Epidermal melanocyte (primary cell): ENCODE results near the gene ACADVL.
"Not testable (repeated sequence)": the region's sequence is repeated elsewhere in the genome, so short reads cannot be mapped to it uniquely, and the experiment has no call there.

Source experiments
- DNase-seq: peaks from one replicate; pipeline ENCODE4 v3.0.0; 2011; ENCODE audit warnings: low spot score; ENCODE audit not compliant: insufficient read length

Gene ACADVL

GRCh38 chr17:7219812-7220592 lies at the start of gene ACADVL, which contains the start of gene DLG4:
ACADVL (plus strand) TSS chr17:7219938; CDS start chr17:7219985, 47 bp downstream.
DLG4 (minus strand) TSS chr17:7219836.
- DNase-seq: peak; percentile 94

DNA sequence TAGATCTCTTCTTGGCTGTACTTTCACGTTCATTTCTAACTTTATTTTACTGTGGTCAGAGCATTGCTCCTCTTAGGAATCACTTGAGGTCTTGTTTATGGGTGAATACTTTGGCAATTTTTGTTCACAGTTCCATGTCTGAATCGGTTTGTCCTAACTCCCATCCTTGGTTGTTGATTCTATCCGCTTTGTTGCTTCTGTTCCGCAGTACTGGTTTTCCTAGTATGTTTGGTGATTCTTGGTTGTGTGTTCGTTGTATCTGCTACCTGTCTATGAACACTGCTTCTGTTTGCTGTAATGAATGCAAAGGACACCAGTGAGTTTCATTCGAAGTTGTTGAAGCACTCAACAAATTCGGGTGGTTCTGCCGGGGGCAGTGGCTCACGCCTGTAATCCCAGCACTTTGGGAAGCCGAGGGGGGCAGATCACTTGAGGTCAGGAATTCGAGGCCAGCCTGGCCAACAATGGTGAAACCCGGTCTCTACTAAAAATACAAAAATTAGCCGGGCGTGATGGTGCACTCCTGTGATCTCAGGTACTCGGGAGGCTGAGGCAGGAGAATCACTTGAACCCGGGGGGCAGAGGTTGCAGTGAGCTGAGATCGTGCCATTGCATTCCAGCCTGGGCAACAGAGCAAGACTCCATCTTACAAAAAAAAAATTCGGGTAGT lies 47.1 kb upstream of the ACADVL start:
- DNase-seq: not testable (repeated sequence)

DNA sequence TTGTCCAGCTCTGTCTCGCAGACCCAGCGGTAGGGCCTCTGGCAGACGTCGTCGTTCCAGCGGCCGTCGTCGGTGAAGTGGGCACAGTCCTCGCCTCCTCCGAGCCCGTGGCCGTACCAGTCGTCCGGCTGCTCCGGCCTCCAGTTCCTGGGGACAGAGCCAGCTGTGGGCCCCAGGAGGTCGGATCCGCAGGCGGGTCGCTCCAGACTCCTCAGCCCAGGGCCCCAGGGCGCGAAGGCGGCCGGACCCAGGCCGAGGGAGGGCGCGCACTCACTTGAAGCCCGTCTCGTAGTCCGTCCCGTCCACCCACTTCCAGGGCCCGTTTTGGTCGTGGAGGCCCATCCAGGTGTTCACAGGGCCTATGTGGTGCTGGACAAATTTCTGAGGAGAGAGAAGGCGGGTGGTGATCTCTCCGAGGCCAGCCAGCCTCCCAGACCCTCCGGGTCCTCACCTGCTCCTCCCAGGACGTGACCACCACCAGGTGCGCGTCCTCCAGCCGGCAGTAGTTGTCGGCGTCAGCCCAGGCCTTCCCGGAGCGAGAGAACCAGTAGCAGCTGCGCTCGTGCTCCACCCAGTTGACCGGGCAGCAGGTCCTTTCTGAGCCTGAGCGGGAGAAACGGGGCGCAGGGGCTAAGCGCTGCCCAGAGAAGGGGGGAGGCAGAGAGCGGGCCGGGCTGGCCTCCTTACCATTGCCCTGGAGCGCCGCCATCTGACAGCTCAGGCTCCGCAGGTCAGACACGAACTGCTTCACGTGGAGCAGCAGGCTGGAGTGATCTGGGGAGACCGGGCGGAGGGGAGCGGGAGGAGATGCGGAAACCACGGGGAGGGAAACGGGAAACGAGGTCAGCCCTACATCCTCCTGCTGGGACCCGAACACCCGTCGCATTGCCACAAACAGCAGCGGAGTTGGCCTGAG lies 45.8 kb upstream of the ACADVL start:
- peak; percentile 16 for DNase-seq

DNA sequence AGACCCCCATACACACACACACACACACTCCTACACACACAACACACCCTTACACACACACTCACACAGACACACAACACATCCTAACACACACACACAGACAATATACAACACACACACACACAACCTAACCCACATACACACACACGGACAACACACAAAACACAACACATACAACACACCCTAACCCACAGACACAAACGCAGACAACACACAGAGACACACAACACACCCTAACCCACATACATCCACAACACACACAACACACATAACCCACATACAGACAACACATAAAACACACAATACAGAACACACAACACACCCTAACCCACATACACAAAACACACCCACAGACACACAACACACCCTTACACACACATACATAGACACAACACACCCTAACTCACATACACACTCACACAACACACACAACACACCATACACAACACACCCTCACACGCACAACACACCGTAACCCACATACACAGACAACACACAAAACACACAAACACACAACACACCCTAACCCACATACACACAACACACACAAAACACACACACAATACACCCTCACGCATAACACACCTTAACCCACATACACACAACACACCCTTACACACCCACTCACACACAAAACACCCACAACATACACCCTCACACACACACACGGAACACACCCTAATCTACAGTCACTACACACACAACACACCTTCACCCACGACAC lies 45.0 kb upstream of the ACADVL start:
- DNase-seq: peak; percentile 14

- DNase-seq: peak; percentile 1
Measured at GRCh38 chr17:7175330-7175733, 44.4 kb upstream of the ACADVL start.

DNA sequence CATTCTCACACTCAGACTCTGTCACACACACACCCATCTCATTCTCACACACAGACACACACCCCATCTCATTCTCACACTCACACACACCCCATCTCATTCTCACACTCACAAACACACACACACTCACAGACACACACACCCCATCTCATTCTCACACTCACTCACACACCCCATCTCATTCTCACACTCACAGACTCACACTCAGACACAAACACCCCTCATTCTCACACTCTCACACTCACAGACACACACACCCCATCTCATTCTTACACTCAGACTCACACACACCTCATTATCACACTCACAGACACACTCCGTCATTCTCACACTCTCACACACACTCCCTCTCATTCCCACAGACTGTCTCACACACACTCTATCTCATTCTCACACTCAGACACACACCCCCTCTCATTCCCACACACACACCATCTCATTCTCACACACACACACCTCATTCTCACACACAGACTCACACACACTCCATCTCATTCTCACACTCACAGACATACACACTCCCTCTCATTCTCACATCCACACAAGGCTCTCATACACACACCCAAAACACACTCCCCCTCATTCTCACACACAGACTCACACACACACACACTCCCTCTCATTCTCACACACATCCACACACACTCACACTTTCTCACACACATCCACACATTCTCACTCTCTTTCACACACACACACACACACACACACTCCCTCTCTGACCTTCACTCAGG lies 43.5 kb upstream of the ACADVL start:
- no peak for DNase-seq

GRCh38 chr17:7176841-7177190 lies 42.9 kb upstream of the ACADVL start:
- DNase-seq: peak; percentile 15

DNA sequence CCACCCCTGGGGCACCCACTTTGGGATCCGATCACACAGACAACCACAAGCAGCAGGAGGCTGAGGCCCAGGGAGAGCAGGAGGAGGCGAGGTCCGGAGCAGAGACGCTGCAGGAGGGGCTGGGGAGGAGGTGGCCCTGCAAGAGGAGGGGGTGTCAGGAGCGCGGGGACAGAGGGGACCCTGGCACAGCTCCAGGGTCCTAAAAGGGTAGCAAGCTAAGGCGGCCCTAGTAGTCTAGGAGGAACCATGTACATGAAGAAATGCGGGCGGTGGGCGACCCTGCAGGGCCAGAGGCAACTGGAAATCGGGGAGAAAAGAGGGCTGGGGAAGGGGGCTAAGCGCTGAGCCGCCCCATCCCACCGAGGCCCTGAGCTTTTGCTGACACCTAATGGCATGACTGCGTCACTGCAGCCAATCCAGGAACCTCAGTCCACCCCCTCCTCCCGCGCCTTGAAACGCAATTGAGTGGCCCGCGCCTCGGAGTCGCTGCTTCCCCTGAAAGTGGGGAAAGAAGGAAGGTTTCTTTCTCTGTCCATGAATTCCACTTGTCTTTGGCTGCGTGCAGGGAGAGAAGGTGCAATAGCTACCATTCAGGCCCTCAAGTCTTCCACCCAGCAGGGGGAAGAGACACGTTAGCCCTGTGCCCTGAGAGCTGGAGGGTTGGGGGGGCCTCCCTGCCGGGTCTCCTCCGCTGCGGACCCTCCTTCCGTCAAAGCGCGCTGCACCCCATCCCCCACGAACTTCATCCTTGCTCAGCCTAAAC lies 42.4 kb upstream of the ACADVL start:
- DNase-seq: peak; percentile 86

- peak; percentile 6 for DNase-seq
Measured at GRCh38 chr17:7177954-7178477, 41.7 kb upstream of the ACADVL start.

GRCh38 chr17:7178973-7179316 lies 40.8 kb upstream of the ACADVL start:
- no peak for DNase-seq

DNA sequence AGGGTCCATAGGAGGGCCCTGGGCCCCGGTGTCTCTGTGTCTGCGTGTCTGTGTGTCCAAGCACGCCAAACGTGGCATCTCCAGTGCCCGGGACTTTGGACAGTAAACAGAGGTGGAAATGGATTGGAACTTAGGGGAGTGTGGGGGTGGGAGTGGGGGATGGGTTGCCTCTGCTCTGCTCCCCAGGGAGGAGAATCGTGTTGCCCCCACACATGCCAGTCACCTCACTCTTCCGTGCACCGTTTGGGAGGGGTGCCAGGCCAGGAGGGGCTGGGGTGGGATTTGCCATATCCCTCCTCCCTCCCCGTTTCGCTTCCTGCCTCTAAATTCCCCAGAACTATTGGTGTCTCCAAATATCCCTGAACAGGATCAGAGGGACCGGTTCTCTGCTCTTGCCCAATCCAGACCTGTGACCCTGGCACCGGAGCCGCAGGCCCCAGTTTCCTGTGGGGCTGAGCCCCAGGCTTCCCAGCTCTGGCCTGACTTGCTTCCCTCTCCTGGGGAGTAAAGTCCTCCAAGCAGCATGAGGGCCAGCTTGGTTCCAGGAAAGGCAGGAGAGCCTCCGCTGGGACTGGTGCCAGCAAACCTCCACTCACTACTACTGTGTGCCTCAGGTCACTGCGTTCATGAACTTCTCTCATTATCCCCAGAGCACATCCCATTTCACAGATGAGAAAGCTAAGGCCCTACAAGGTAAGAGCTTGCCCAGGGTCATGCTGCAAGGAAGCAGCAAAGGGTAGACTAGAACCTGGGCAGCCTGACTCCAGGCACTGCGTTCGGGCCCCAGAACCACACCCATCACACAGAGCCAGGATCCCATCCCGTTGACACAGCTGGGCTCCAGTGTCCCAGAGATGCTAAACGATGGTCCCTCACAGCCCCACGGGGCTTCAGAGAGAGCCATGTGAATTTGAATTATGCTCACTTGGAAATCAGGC lies 40.2 kb upstream of the ACADVL start, which contains the start of gene ASGR1:
Gene ASGR1 (minus strand): TSS at position 54 of the 938 bp plus-strand sequence. CDS start 807 bp downstream, outside the sequence.
- peak; percentile 10 for DNase-seq

DNA sequence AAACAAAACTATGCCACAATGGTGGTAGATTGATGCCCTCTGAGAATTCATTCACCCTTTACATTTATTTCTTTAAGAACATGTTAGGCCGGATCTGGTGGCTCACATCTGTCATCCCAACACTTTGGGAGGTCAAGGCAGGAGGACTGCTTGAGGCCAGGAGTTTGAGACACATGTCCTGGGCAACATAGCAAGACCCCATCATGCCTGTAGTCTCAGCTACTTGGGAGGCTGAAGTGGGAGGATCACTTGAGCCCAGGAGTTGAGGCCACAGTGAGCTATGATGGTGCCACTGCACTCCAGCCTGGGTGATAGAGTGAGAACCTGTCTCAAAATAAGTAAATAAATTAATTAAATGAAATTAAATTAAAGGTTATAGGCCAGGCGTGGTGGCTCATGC lies 37.6 kb upstream of the ACADVL start:
- not testable (repeated sequence) for DNase-seq

DNA sequence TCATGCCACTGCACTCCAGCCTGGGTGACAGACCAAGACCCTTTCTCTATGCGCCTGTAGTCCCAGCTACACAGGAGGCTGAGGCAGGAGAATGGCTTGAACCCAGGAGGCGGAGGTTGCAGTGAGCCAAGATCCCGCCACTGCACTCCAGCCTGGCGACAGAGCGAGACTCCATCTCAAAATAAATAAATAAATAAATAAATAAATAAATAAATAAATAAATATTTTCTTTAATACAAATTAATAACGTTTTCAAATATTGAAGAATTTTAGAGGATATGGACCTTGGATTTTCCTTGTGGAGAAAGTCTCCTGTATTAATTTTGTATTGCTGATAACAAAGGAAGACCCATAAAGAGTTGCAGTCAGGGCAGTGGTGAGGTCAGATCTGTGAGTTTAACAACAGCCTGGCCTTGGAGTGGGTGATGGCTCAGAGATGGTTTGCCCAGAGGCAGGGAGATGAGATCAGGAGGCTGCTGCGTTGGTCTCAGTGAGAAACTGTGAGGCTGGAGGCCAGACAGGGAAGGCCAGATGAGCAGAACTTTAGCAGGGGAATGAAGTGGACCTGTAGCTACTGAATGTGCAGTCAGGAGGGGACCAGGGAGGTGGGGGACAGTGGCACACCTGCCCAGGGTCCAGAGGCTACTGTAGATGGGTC lies 36.2 kb upstream of the ACADVL start:
- peak; percentile 14 for DNase-seq

DNA sequence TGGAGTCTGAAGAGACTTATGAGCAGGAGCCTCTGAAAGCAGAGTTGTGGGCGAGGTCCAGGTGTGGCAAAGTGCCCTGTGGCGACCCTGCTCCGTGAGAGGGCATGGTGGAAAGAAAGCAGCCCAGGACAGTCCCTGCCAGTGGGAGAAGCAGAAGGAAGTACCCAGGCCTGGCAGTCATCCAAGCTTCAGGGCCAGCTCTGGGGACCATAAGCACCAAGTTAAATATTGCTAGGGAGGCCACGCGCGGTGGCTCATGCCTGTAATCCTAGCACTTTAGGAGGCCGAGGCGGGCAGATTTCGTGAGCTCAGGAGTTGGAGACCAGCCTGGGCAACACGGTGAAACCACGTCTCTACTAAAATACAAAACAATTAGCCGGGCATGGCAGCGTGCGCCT lies 35.6 kb upstream of the ACADVL start:
- DNase-seq: peak; percentile 7

DNA sequence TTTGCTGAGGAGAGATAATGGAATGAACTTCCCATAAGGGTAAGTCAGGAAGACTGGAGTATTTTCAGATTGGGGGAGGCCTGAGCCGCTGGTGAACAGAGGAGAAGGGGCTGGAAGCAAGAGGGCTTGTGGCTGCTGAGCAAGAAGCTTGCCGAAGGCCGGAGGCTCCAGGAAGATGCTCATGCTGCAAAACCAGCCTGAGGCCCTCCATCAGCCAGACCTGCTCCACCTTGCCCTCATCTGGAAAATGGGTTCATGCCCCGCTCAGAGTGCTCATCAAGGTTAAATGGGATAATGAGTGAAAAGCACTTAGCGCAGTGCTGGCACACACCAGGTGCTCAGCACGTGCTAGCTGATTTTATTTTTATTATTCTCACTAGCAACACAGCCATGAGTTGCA lies 35.1 kb upstream of the ACADVL start:
- no peak for DNase-seq

GRCh38 chr17:7186241-7186640 lies 33.5 kb upstream of the ACADVL start:
- DNase-seq: no peak

DNA sequence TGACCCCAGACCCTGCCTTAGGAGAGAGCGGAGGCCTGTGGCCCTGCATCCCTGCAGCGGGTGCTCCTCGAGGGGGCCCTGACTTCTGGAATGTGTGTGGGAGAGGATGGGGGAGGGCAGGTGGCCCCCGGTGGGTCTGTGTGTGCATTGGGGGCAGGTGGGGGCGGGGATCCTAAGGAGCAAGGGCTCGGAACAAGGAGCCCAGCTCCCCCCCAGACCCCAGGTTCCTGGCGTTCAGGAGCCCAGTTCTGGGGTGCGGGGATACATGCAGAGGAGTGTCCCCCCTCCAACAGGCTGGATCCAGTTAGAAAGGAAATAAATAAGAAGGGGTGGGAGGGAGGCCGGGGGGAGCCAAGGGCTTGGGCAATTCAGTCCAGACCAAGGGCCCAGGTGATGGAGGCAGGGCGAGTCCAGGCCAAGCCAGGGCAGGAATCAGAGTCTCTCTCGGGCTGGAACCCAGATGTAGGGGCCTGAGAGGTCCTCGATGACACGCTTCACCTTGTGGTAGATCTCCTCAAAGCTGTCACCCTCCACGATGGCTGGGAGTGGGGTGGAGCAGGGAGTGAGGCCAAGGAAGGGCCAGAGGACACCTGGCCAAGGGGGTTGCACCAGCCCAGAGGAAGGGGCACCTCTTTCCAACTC lies 29.3 kb upstream of the ACADVL start:
- no peak for DNase-seq
